NT2/D1 (cell line): ENCODE data around the gene AMBN.

ENCODE experiments used
- YY1 ChIP-seq: IDR thresholded peaks from 2 replicates; pipeline ENCODE4 v1.6.1; 2011; ENCODE audit not compliant: insufficient read length, insufficient read depth
- ZNF274 ChIP-seq: IDR thresholded peaks from 2 replicates; pipeline ENCODE4 v1.6.1; 2011; ENCODE audit warnings: mild to moderate bottlenecking, low read depth, low read length

GRCh38 chr4:70544279-70544868, 47.7 kb upstream of the AMBN start:
- TF ChIP-seq ZNF274 (no peak), YY1 (no peak)
